ENCODE measurements around the gene PDZD4.

DNA sequence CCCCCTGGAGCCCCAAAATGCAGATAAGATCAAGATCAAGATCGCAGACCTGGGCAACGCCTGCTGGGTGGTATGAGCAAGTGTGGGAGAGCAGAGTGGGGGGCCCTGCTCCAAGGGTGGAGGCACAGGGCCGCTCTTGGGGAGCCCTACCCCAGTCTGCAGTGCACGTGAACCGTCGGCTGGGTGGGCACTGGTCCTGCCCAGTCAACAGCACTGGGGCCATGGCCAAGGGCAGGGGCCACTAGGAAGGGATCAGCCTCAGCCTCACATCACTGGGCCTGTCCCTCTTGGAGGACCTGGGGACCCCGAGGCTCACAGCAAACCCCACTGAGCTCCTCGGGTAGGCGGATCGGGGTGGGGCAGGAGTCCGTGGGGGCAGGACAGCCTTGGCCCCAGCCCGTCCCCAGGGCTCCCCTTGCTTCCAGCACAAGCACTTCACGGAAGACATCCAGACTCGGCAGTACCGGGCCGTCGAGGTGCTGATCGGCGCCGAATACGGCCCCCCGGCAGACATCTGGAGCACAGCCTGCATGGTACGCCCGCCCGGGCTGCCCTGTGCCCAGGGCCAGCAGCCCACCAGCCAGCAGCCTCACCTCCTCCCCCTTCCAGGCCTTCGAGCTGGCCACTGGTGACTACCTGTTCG is 45.9 kb downstream of the PDZD4 start:
- TF ChIP-seq, protein P1, sequence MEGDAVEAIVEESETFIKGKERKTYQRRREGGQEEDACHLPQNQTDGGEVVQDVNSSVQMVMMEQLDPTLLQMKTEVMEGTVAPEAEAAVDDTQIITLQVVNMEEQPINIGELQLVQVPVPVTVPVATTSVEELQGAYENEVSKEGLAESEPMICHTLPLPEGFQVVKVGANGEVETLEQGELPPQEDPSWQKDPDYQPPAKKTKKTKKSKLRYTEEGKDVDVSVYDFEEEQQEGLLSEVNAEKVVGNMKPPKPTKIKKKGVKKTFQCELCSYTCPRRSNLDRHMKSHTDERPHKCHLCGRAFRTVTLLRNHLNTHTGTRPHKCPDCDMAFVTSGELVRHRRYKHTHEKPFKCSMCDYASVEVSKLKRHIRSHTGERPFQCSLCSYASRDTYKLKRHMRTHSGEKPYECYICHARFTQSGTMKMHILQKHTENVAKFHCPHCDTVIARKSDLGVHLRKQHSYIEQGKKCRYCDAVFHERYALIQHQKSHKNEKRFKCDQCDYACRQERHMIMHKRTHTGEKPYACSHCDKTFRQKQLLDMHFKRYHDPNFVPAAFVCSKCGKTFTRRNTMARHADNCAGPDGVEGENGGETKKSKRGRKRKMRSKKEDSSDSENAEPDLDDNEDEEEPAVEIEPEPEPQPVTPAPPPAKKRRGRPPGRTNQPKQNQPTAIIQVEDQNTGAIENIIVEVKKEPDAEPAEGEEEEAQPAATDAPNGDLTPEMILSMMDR (conservative IDR thresholded peaks at IDR 0.05; ENCODE audit: low read depth, low read length): no peak
- TF ChIP-seq POLR2A (IDR thresholded peaks at IDR 0.05; ENCODE audit: low read depth, low read length) (no peak), RCOR1 (IDR thresholded peaks at IDR 0.05; ENCODE audit: insufficient replicate concordance, low read length) (no peak), CEBPB (IDR thresholded peaks at IDR 0.05; ENCODE audit: low read depth, low read length) (no peak), MAZ (IDR thresholded peaks at IDR 0.05; ENCODE audit: borderline replicate concordance, low read depth, low read length) (no peak), CHD1 (IDR thresholded peaks at IDR 0.05; ENCODE audit: low read depth, low read length) (no peak), RAD21 (IDR thresholded peaks at IDR 0.05; ENCODE audit: low read length) (no peak), MAFK (IDR thresholded peaks at IDR 0.05; ENCODE audit: low read depth, low read length) (no peak), BHLHE40 (IDR thresholded peaks at IDR 0.05; ENCODE audit: low read depth, low read length) (no peak), ELK1 (IDR thresholded peaks at IDR 0.05; ENCODE audit: borderline replicate concordance, low read depth, low read length) (no peak), RFX5 (IDR thresholded peaks at IDR 0.05; ENCODE audit: low read depth, low read length) (no peak), FOS (IDR thresholded peaks at IDR 0.05; ENCODE audit: low read depth, low read length) (no peak)

Data from IMR-90 (cell line).